Measurements from ENCODE around the gene RERE. TPM values are rescaled to one million over a fixed set of nuclear protein-coding genes. Genes with fewer than 3 reads are reported as not detected.

Gene RERE
- total and polyA plus RNA-seq, 2 experiments from 2014 or later: 148 to 170 TPM

DNA sequence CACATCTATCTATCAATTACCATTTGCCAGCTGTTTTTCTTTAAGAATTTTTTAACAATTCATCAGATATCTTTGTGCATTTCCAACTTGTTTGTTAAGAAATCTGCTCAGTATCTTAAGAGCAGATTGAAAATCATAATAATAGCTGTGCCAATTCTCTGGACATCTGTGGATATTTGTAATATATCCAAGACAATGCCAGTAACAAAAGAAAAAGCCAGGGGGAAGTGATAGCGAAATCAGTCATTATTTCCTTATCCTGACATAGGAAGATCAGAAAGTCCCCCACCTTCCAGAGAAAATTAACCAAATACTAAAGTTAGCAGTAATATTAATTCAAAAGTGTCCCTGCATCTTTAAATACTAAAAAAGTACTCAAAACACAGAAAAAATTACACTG, 217.1 kb downstream of the RERE start:
- no peaks in the 10 kb centered on the region for H3K27me3 ChIP-seq (ENCODE audit: insufficient read depth)
- H3K36me3 Mint-ChIP-seq (ENCODE audit: low read depth): peaks cover 7% of the 10 kb centered on the region
- no peaks in the 10 kb centered on the region; the same call in 2 of the 3 replicates for H3K9me3 Mint-ChIP-seq
- no peaks in the 10 kb centered on the region for H3K9me2 ChIP-seq (ENCODE audit: insufficient read depth)
- no peak overlapping the region for H2AFZ ChIP-seq
- ATAC-seq: no peak
- peaks cover 98% of the 10 kb centered on the region for H3K79me2 ChIP-seq (replicated peaks; ENCODE audit: insufficient read depth)
- H4K20me1 ChIP-seq (replicated peaks; ENCODE audit: insufficient read depth): peaks cover 27% of the 10 kb centered on the region
- no peak overlapping the region for H3K4me3 Mint-ChIP-seq
- no peak overlapping the region; the same call in 1 of the 2 replicates for H3K27ac Mint-ChIP-seq
- no peaks in the 10 kb centered on the region for H3K36me3 ChIP-seq (ENCODE audit: insufficient read depth)
- no peaks in the 10 kb centered on the region for H3F3A ChIP-seq (replicated peaks; ENCODE audit: low read depth)
- H3K4me3 ChIP-seq: no peak overlapping the region
- H3K4me2 ChIP-seq: no peak overlapping the region
- no peak for DNase-seq (ENCODE audit: low spot score)
- peaks cover 9% of the 10 kb centered on the region for H3K27me3 Mint-ChIP-seq (ENCODE audit: insufficient read depth, low read depth, poor library complexity)
- H3K4me1 Mint-ChIP-seq: peaks cover 50% of the 10 kb centered on the region
- H3K4me1 ChIP-seq (ENCODE audit: insufficient read depth): peaks cover 34% of the 10 kb centered on the region
- no peak for TF ChIP-seq POLR2AphosphoS5 (IDR thresholded peaks at IDR 0.05; ENCODE audit: low read depth)
- no peak for TF ChIP-seq STAT1 (IDR thresholded peaks at IDR 0.05; ENCODE audit: unreplicated experiment)
- TF ChIP-seq EZH2 (IDR thresholded peaks at IDR 0.05; ENCODE audit: low read depth, unreplicated experiment): no peak
- TF ChIP-seq, protein P1, sequence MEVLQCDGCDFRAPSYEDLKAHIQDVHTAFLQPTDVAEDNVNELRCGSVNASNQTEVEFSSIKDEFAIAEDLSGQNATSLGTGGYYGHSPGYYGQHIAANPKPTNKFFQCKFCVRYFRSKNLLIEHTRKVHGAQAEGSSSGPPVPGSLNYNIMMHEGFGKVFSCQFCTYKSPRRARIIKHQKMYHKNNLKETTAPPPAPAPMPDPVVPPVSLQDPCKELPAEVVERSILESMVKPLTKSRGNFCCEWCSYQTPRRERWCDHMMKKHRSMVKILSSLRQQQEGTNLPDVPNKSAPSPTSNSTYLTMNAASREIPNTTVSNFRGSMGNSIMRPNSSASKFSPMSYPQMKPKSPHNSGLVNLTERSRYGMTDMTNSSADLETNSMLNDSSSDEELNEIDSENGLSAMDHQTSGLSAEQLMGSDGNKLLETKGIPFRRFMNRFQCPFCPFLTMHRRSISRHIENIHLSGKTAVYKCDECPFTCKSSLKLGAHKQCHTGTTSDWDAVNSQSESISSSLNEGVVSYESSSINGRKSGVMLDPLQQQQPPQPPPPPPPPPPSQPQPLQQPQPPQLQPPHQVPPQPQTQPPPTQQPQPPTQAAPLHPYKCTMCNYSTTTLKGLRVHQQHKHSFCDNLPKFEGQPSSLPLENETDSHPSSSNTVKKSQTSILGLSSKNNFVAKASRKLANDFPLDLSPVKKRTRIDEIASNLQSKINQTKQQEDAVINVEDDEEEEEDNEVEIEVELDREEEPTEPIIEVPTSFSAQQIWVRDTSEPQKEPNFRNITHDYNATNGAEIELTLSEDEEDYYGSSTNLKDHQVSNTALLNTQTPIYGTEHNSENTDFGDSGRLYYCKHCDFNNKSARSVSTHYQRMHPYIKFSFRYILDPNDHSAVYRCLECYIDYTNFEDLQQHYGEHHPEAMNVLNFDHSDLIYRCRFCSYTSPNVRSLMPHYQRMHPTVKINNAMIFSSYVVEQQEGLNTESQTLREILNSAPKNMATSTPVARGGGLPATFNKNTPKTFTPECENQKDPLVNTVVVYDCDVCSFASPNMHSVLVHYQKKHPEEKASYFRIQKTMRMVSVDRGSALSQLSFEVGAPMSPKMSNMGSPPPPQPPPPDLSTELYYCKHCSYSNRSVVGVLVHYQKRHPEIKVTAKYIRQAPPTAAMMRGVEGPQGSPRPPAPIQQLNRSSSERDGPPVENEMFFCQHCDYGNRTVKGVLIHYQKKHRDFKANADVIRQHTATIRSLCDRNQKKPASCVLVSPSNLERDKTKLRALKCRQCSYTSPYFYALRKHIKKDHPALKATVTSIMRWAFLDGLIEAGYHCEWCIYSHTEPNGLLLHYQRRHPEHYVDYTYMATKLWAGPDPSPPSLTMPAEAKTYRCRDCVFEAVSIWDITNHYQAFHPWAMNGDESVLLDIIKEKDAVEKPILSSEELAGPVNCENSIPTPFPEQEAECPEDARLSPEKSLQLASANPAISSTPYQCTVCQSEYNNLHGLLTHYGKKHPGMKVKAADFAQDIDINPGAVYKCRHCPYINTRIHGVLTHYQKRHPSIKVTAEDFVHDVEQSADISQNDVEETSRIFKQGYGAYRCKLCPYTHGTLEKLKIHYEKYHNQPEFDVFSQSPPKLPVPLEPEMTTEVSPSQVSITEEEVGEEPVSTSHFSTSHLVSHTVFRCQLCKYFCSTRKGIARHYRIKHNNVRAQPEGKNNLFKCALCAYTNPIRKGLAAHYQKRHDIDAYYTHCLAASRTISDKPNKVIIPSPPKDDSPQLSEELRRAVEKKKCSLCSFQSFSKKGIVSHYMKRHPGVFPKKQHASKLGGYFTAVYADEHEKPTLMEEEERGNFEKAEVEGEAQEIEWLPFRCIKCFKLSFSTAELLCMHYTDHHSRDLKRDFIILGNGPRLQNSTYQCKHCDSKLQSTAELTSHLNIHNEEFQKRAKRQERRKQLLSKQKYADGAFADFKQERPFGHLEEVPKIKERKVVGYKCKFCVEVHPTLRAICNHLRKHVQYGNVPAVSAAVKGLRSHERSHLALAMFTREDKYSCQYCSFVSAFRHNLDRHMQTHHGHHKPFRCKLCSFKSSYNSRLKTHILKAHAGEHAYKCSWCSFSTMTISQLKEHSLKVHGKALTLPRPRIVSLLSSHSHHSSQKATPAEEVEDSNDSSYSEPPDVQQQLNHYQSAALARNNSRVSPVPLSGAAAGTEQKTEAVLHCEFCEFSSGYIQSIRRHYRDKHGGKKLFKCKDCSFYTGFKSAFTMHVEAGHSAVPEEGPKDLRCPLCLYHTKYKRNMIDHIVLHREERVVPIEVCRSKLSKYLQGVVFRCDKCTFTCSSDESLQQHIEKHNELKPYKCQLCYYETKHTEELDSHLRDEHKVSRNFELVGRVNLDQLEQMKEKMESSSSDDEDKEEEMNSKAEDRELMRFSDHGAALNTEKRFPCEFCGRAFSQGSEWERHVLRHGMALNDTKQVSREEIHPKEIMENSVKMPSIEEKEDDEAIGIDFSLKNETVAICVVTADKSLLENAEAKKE (CRISPR knock-in tag; IDR thresholded peaks at IDR 0.05): no peak
- no peak for TF ChIP-seq ZNF331 (CRISPR knock-in tag; IDR thresholded peaks at IDR 0.05; ENCODE audit: low read depth)
- TF ChIP-seq ZNF114 (CRISPR knock-in tag; IDR thresholded peaks at IDR 0.05): no peak
- TF ChIP-seq EZH2phosphoT487 (IDR thresholded peaks at IDR 0.05; ENCODE audit: unreplicated experiment): no peak
- TF ChIP-seq NANOG (IDR thresholded peaks at IDR 0.05; ENCODE audit: borderline replicate concordance): no peak
- no peak for TF ChIP-seq CREB1 (CRISPR knock-in tag; IDR thresholded peaks at IDR 0.05; ENCODE audit: low read depth)
- TF ChIP-seq, protein P2, sequence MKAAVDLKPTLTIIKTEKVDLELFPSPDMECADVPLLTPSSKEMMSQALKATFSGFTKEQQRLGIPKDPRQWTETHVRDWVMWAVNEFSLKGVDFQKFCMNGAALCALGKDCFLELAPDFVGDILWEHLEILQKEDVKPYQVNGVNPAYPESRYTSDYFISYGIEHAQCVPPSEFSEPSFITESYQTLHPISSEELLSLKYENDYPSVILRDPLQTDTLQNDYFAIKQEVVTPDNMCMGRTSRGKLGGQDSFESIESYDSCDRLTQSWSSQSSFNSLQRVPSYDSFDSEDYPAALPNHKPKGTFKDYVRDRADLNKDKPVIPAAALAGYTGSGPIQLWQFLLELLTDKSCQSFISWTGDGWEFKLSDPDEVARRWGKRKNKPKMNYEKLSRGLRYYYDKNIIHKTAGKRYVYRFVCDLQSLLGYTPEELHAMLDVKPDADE (IDR thresholded peaks at IDR 0.05): no peak
- TF ChIP-seq, protein P3, sequence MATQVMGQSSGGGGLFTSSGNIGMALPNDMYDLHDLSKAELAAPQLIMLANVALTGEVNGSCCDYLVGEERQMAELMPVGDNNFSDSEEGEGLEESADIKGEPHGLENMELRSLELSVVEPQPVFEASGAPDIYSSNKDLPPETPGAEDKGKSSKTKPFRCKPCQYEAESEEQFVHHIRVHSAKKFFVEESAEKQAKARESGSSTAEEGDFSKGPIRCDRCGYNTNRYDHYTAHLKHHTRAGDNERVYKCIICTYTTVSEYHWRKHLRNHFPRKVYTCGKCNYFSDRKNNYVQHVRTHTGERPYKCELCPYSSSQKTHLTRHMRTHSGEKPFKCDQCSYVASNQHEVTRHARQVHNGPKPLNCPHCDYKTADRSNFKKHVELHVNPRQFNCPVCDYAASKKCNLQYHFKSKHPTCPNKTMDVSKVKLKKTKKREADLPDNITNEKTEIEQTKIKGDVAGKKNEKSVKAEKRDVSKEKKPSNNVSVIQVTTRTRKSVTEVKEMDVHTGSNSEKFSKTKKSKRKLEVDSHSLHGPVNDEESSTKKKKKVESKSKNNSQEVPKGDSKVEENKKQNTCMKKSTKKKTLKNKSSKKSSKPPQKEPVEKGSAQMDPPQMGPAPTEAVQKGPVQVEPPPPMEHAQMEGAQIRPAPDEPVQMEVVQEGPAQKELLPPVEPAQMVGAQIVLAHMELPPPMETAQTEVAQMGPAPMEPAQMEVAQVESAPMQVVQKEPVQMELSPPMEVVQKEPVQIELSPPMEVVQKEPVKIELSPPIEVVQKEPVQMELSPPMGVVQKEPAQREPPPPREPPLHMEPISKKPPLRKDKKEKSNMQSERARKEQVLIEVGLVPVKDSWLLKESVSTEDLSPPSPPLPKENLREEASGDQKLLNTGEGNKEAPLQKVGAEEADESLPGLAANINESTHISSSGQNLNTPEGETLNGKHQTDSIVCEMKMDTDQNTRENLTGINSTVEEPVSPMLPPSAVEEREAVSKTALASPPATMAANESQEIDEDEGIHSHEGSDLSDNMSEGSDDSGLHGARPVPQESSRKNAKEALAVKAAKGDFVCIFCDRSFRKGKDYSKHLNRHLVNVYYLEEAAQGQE (IDR thresholded peaks at IDR 0.05; ENCODE audit: unreplicated experiment): no peak
- no peak for TF ChIP-seq JUNB (IDR thresholded peaks at IDR 0.05; ENCODE audit: unreplicated experiment)
- TF ChIP-seq CTCF (conservative IDR thresholded peaks at IDR 0.05; ENCODE audit: low read depth in 2 of 2): no peak
- H3K27ac ChIP-seq (ENCODE audit: low read depth): peak overlapping the region; percentile 3; the same call in 1 of the 2 replicates
